HepG2 (cell line): ENCODE data around the gene GRID1. TPM values are rescaled to one million over a fixed set of nuclear protein-coding genes. Genes with fewer than 3 reads are reported as not detected.

Source experiments
- ATAC-seq: fragments of 200-7000 bp; cut with Tn5 transposase; 3 replicates; pipeline ENCODE4 v1.9.1; 2020; ENCODE audit warnings: mild to moderate bottlenecking, moderate library complexity
- BruUV-seq: library from RNA; stranded (reverse); fragments of 400-500 nt; replicated peaks from 2 replicates; lab custom pipeline; 2021; lab: Mats Ljungman, UMichigan
- CTCF ChIA-PET: fragments of 300-600 bp; formaldehyde crosslinking; extraction: SDS; loops from one replicate; lab custom pipeline; 2021; ENCODE audit warnings: low total read pairs, inconsistent platforms, low intra/inter-chr PET ratio; lab: Yijun Ruan, JAX
- POLR2A ChIA-PET: fragments of 350-600 bp; sonication (Branson Sonifier 250); formaldehyde crosslinking; loops from one replicate; lab custom pipeline; 2020; ENCODE audit warnings: antibody characterized with exemption, inconsistent platforms; lab: Yijun Ruan, JAX
- DNase-seq: peaks from one replicate; pipeline ENCODE4 v3.0.0-alpha.2; 2015; ENCODE audit warnings: low spot score
- FAIRE-seq: peaks from 3 replicates; lab custom pipeline; 2011; peaks lifted over from hg19 to GRCh38; lab: Jason Lieb, UNC
- H2AFZ ChIP-seq: one replicate; pipeline ENCODE4 v1.6.1; 2011; ENCODE audit warnings: low read length, inconsistent platforms
- H3K27ac ChIP-seq: fragments of 300-600 bp; 3 replicates; pipeline ENCODE4 v1.8.0; 2011; ENCODE audit warnings: mixed run types, mild to moderate bottlenecking, mixed read lengths, low read length, inconsistent platforms; ENCODE audit not compliant: insufficient read depth; ENCODE audit errors: extremely low read length
- H3K27me3 ChIP-seq, 2 experiments: fragments of 200-600 bp in 1 of 2; 2 replicates in 1 of 2; 3 replicates in 1 of 2; pipeline versions ENCODE4 v1.6.0 to v1.8.0; 2011; ENCODE audit warnings: low read length in 2 of 2, mild to moderate bottlenecking in 2 of 2, moderate library complexity in 2 of 2, inconsistent platforms in 1 of 2; ENCODE audit not compliant: insufficient read depth in 2 of 2, control insufficient read depth in 1 of 2
- H3K36me3 ChIP-seq, 2 experiments: fragments of 200-600 bp in 1 of 2; replicated peaks in 1 of 2; 2 replicates in 1 of 2; 3 replicates in 1 of 2; pipeline versions ENCODE4 v1.5.1 to v1.8.0; 2011; ENCODE audit warnings: low read length in 2 of 2, inconsistent platforms in 1 of 2; ENCODE audit not compliant: insufficient read depth in 2 of 2, control insufficient read depth in 1 of 2
- H3K4me1 ChIP-seq: 2 replicates; pipeline ENCODE4 v1.5.1; 2012; ENCODE audit warnings: low read length, inconsistent platforms; ENCODE audit not compliant: insufficient read depth
- H3K4me2 ChIP-seq: 2 replicates; pipeline ENCODE4 v1.6.0; 2011; ENCODE audit warnings: low read depth, low read length, inconsistent platforms
- H3K4me3 ChIP-seq, 3 experiments: fragments of 200-600 bp in 1 of 3; sonication (generic), shearing (Covaris generic) in 1 of 3; replicated peaks in 1 of 3; 2 replicates each; pipeline ENCODE4 v1.5.1; 2011 to 2016; ENCODE audit warnings: low read length in 3 of 3, inconsistent platforms in 2 of 3, low read depth in 2 of 3, mild to moderate bottlenecking in 2 of 3, control low read depth in 1 of 3, mixed read lengths in 1 of 3; ENCODE audit not compliant: insufficient read depth in 1 of 3
- H3K79me2 ChIP-seq: one replicate; pipeline ENCODE4 v1.6.1; 2011; ENCODE audit warnings: low read length, inconsistent platforms; ENCODE audit not compliant: insufficient read depth
- H3K9ac ChIP-seq: 2 replicates; pipeline ENCODE4 v1.6.0; 2011; ENCODE audit warnings: mild to moderate bottlenecking, low read depth, low read length, inconsistent platforms; ENCODE audit not compliant: insufficient read depth
- H3K9me3 ChIP-seq: 2 replicates; pipeline ENCODE4 v1.5.1; 2012; ENCODE audit warnings: mild to moderate bottlenecking, low read length
- H4K20me1 ChIP-seq: 2 replicates; pipeline ENCODE4 v1.6.0; 2011; ENCODE audit warnings: inconsistent platforms, mild to moderate bottlenecking, low read length, moderate library complexity; ENCODE audit not compliant: insufficient read depth
- JARID2 ChIP-seq: sonication (generic); formaldehyde crosslinking; IDR thresholded peaks from 2 replicates; pipeline ENCODE4 v1.8.1; 2023; ENCODE audit warnings: missing genetic modification reagents, inconsistent platforms; ENCODE audit not compliant: insufficient replicate concordance
- NFATC3 ChIP-seq: sonication (generic); formaldehyde crosslinking; IDR thresholded peaks from 2 replicates; pipeline ENCODE4 v1.5.1; 2020; ENCODE audit warnings: mild to moderate bottlenecking, missing genetic modification reagents
- NR1H2 ChIP-seq: sonication (generic); formaldehyde crosslinking; IDR thresholded peaks from 2 replicates; pipeline ENCODE4 v1.8.1; 2022; ENCODE audit warnings: low read depth, missing genetic modification reagents, borderline replicate concordance
- NRL ChIP-seq: sonication (generic); formaldehyde crosslinking; IDR thresholded peaks from 2 replicates; pipeline ENCODE4 v1.5.0; 2020; ENCODE audit warnings: missing genetic modification reagents, mild to moderate bottlenecking, moderate library complexity, borderline replicate concordance
- SP1 ChIP-seq, 2 experiments: fragments of 450-650 bp in 1 of 2; sonication (generic) in 1 of 2; formaldehyde crosslinking in 1 of 2; IDR thresholded peaks; 2 replicates each; pipeline versions ENCODE4 v1.4.0 to v1.6.1; 2016 to 2020; ENCODE audit warnings: missing genetic modification reagents in 1 of 2
- SP4 ChIP-seq: sonication (generic); formaldehyde crosslinking; IDR thresholded peaks from 2 replicates; pipeline ENCODE4 v1.8.1; 2023; ENCODE audit warnings: mild to moderate bottlenecking, missing genetic modification reagents
- TAF1 ChIP-seq: sonication (generic); formaldehyde crosslinking; IDR thresholded peaks from 2 replicates; pipeline ENCODE4 v1.4.0; 2020; ENCODE audit warnings: missing genetic modification reagents
- ZNF24 ChIP-seq: fragments of 450-650 bp; IDR thresholded peaks from 2 replicates; pipeline ENCODE4 v1.6.1; 2017; ENCODE audit warnings: antibody characterized with exemption, mild to moderate bottlenecking
- ZNF331 ChIP-seq: sonication (generic); formaldehyde crosslinking; IDR thresholded peaks from 2 replicates; pipeline ENCODE4 v1.4.0; 2020; ENCODE audit warnings: missing genetic modification reagents
- WGBS: methylation state at CpG from one replicate; pipeline ENCODE4 v1.1.6; 2017; ENCODE audit warnings: low lambda C conversion rate; 5-methylcytosine and 5-hydroxymethylcytosine counted together
- in situ Hi-C: cut with HindIII; loops from 2 replicates; pipeline ENCODE4 v1.10.0; 2017; ENCODE audit warnings: low pct_unique_long_range_greater_than_20kb; ENCODE audit not compliant: extremely low pct_ligation_motif_present
- intact Hi-C: fragments of 100-400 bp; cut with micrococcal nuclease; formaldehyde crosslinking; loops from one replicate; pipeline ENCODE4 v1.10.0; 2022; ENCODE audit not compliant: unreplicated experiment
- polyA plus RNA-seq, 8 experiments: library from polyadenylated mRNA; depleted of rRNA in 3 of 8; stranded (reverse) in 7 of 8; unstranded in 1 of 8; fragments of >200 nt; fragmentation: Illumina TruSeq in 4 of 8; extraction: Trizol in 4 of 8; gene quantifications; 2 replicates each; pipeline versions ENCODE4 v1.2.1 to v1.2.3, GENCODE V29; 2011 to 2016; ENCODE audit warnings: low read depth in 4 of 8, missing spikeins in 1 of 8, mixed read lengths in 1 of 8; ENCODE audit not compliant: insufficient read depth in 1 of 8
- total RNA-seq, 5 experiments: library from RNA; depleted of rRNA; stranded (reverse); fragments of >200 nt; fragmentation: Illumina TruSeq; extraction: Trizol; gene quantifications; 2 replicates each; pipeline ENCODE4 v1.2.3, GENCODE V29; 2016; ENCODE audit warnings: low read depth in 1 of 5
- TF ChIP-seq, protein P1 (sequence below): sonication (generic); formaldehyde crosslinking; IDR thresholded peaks from 2 replicates; pipeline ENCODE4 v1.4.0; 2020; ENCODE audit warnings: missing genetic modification reagents
- TF ChIP-seq, protein P2 (sequence below): sonication (generic); formaldehyde crosslinking; IDR thresholded peaks from 2 replicates; pipeline ENCODE4 v1.4.0; 2020; ENCODE audit warnings: mild to moderate bottlenecking, missing genetic modification reagents
- TF ChIP-seq, protein P3 (sequence below): sonication (generic); formaldehyde crosslinking; IDR thresholded peaks from 2 replicates; pipeline ENCODE4 v1.4.0; 2020; ENCODE audit warnings: missing genetic modification reagents
- TF ChIP-seq, protein P4 (sequence below): sonication (generic); formaldehyde crosslinking; IDR thresholded peaks from 2 replicates; pipeline ENCODE4 v1.8.0; 2022; ENCODE audit warnings: mild to moderate bottlenecking, missing genetic modification reagents, moderate library complexity

GRID1 gene
- total and polyA plus RNA-seq, 2 of the 13 experiments (the other 11 are each of a cell fraction or from before 2014, with no cell fraction given) = 0.05 TPM; not detected in 1

DNA sequence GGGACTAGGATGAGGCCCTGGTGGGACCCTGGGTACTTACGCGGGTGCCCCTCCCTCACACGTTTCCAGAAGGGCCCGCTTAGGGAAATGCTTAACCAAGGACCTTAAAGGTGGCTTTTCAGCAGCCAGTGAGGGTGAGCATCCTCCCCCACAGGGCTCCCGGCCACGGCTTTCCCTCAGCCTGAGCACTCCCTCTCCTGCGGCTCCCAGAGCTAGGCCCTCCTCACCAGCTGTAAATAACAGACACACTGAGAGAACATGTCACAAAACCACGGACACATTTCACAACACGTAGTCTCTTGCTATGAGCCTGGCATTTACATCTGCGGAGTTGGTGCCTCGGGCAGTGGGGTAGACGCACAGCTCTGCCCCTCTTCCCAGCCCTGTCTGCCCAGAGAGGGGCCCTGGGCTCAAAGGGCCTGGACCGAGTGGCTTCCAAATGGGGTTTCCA lies 25.2 kb downstream of the GRID1 start (continued):
- TF ChIP-seq, protein P1, sequence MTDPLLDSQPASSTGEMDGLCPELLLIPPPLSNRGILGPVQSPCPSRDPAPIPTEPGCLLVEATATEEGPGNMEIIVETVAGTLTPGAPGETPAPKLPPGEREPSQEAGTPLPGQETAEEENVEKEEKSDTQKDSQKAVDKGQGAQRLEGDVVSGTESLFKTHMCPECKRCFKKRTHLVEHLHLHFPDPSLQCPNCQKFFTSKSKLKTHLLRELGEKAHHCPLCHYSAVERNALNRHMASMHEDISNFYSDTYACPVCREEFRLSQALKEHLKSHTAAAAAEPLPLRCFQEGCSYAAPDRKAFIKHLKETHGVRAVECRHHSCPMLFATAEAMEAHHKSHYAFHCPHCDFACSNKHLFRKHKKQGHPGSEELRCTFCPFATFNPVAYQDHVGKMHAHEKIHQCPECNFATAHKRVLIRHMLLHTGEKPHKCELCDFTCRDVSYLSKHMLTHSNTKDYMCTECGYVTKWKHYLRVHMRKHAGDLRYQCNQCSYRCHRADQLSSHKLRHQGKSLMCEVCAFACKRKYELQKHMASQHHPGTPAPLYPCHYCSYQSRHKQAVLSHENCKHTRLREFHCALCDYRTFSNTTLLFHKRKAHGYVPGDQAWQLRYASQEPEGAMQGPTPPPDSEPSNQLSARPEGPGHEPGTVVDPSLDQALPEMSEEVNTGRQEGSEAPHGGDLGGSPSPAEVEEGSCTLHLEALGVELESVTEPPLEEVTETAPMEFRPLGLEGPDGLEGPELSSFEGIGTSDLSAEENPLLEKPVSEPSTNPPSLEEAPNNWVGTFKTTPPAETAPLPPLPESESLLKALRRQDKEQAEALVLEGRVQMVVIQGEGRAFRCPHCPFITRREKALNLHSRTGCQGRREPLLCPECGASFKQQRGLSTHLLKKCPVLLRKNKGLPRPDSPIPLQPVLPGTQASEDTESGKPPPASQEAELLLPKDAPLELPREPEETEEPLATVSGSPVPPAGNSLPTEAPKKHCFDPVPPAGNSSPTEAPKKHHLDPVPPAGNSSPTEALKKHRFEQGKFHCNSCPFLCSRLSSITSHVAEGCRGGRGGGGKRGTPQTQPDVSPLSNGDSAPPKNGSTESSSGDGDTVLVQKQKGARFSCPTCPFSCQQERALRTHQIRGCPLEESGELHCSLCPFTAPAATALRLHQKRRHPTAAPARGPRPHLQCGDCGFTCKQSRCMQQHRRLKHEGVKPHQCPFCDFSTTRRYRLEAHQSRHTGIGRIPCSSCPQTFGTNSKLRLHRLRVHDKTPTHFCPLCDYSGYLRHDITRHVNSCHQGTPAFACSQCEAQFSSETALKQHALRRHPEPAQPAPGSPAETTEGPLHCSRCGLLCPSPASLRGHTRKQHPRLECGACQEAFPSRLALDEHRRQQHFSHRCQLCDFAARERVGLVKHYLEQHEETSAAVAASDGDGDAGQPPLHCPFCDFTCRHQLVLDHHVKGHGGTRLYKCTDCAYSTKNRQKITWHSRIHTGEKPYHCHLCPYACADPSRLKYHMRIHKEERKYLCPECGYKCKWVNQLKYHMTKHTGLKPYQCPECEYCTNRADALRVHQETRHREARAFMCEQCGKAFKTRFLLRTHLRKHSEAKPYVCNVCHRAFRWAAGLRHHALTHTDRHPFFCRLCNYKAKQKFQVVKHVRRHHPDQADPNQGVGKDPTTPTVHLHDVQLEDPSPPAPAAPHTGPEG = no peak
- no peak for TF ChIP-seq ZNF331 (CRISPR knock-in tag)
- no peak for TF ChIP-seq NFATC3
- no peak for TF ChIP-seq JARID2 (CRISPR knock-in tag)

DNA sequence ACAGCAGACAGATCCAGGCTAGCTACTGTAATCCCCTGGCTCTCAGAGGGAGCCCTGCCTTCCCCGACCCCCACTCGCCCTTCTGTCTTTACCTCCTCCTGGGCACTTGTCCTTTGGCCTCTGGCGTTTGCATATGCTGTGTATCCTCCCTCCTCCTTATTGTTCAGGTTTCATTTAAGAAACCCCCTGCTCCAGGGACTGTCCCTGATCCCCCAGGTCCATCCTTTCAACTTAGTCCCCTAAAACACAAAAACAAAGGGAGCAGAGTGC lies 25.7 kb downstream of the GRID1 start:
- POLR2A ChIA-PET = no interaction called here
- BruUV-seq = no TSS peak
- no peaks in the 10 kb centered on the region for H3K36me3 ChIP-seq
- in situ Hi-C loops = no loop called here
- ATAC-seq = no peak
- CTCF ChIA-PET = no interaction called here
- WGBS = 10% methylated on average over 3 of the region's 3 CpGs
- no peak overlapping the region for H3K27ac ChIP-seq
- no peak for FAIRE-seq
- no peak for DNase-seq
- intact Hi-C loops = no loop called here
- H3K79me2 ChIP-seq = no peaks in the 10 kb centered on the region
- TF ChIP-seq NR1H2 (CRISPR knock-in tag) = no peak
- TF ChIP-seq TAF1 (CRISPR knock-in tag) = no peak
- TF ChIP-seq ZNF24 = no peak
- TF ChIP-seq, protein P2, sequence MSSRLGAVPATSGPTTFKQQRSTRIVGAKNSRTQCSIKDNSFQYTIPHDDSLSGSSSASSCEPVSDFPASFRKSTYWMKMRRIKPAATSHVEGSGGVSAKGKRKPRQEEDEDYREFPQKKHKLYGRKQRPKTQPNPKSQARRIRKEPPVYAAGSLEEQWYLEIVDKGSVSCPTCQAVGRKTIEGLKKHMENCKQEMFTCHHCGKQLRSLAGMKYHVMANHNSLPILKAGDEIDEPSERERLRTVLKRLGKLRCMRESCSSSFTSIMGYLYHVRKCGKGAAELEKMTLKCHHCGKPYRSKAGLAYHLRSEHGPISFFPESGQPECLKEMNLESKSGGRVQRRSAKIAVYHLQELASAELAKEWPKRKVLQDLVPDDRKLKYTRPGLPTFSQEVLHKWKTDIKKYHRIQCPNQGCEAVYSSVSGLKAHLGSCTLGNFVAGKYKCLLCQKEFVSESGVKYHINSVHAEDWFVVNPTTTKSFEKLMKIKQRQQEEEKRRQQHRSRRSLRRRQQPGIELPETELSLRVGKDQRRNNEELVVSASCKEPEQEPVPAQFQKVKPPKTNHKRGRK = no peak
- TF ChIP-seq SP4 (CRISPR knock-in tag) = no peak
- TF ChIP-seq, protein P3, sequence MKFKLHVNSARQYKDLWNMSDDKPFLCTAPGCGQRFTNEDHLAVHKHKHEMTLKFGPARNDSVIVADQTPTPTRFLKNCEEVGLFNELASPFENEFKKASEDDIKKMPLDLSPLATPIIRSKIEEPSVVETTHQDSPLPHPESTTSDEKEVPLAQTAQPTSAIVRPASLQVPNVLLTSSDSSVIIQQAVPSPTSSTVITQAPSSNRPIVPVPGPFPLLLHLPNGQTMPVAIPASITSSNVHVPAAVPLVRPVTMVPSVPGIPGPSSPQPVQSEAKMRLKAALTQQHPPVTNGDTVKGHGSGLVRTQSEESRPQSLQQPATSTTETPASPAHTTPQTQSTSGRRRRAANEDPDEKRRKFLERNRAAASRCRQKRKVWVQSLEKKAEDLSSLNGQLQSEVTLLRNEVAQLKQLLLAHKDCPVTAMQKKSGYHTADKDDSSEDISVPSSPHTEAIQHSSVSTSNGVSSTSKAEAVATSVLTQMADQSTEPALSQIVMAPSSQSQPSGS (CRISPR knock-in tag) = no peak
- TF ChIP-seq, protein P4, sequence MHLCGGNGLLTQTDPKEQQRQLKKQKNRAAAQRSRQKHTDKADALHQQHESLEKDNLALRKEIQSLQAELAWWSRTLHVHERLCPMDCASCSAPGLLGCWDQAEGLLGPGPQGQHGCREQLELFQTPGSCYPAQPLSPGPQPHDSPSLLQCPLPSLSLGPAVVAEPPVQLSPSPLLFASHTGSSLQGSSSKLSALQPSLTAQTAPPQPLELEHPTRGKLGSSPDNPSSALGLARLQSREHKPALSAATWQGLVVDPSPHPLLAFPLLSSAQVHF (CRISPR knock-in tag) = no peak
- no peak for TF ChIP-seq NRL
- no peak for TF ChIP-seq SP1 (IDR thresholded peaks at IDR 0.05)
- TF ChIP-seq SP1 (CRISPR knock-in tag; IDR thresholded peaks at IDR 0.05) = no peak
- TF ChIP-seq, all 625 proteins: peak for 0
- no peak overlapping the region for H2AFZ ChIP-seq
- no peak overlapping the region for H3K9ac ChIP-seq
- peaks cover 9 to 44% of the 10 kb centered on the region in 2 experiments; a peak in 4 of 5 replicates for H3K27me3 ChIP-seq
- no peaks in the 10 kb centered on the region for H4K20me1 ChIP-seq
- H3K4me2 ChIP-seq = no peak overlapping the region
- no peaks in the 10 kb centered on the region for H3K9me3 ChIP-seq
- no peak overlapping the region for H3K4me3 ChIP-seq
- no peaks in the 10 kb centered on the region for H3K4me1 ChIP-seq
